ENCODE results near the gene PSMC3IP.
A peak's percentile ranks its signal among the peaks of the same experiment; 100 is the strongest.

DNA sequence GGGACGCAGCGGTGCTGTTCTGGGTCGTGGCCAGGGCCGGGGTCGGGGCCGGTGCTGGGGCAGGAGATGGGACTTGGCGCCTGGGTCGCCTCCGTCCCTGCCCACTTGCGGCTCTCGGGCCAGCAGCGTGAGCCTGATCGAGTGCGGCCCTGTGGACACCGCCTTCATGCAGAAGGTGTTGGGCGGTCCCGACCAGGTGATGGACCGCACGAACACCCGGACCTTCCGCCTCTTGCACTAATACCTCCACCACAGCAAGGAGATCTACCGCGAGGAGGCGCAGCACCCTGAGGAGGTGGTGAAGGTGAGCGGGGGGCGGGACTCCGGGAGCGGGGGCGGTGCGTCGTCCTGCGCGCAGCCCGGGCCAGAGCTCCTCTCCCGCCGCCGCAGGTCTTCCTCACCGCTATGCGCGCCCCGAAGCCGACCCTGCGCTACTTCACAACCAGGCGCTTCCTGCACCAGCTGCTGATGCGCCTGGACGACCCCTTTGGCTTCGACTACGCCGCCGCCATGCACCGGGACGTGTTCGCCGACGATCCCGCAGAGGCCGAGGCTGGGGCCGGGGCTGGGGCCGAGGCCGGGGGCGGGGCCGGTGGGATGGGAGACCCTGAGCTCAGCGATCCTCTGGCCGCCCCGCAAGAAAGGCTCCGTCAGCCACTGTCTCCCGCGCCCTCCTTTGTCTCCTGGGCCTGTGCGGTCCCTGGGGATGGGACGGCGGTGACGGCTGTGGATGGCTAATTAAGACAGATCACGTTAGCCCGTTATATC is 29.3 kb downstream of the PSMC3IP start:
- TF ChIP-seq, protein P1, sequence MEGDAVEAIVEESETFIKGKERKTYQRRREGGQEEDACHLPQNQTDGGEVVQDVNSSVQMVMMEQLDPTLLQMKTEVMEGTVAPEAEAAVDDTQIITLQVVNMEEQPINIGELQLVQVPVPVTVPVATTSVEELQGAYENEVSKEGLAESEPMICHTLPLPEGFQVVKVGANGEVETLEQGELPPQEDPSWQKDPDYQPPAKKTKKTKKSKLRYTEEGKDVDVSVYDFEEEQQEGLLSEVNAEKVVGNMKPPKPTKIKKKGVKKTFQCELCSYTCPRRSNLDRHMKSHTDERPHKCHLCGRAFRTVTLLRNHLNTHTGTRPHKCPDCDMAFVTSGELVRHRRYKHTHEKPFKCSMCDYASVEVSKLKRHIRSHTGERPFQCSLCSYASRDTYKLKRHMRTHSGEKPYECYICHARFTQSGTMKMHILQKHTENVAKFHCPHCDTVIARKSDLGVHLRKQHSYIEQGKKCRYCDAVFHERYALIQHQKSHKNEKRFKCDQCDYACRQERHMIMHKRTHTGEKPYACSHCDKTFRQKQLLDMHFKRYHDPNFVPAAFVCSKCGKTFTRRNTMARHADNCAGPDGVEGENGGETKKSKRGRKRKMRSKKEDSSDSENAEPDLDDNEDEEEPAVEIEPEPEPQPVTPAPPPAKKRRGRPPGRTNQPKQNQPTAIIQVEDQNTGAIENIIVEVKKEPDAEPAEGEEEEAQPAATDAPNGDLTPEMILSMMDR (IDR thresholded peaks at IDR 0.05) = peak in 8 of 12 donors; percentile 7 to 35 (median 16)
- no peak for TF ChIP-seq POLR2A (IDR thresholded peaks at IDR 0.05)
